C4-2B (cell line): ENCODE measurements around the gene NRG2.

Source experiments
- H3K27ac ChIP-seq: fragments of 450-650 bp; 2 replicates; pipeline ENCODE4 v1.5.1; 2017
- CTCF ChIP-seq: fragments of 450-650 bp; conservative IDR thresholded peaks from 2 replicates; pipeline ENCODE4 v1.5.1; 2017; ENCODE audit warnings: mild to moderate bottlenecking
- ZFX ChIP-seq: fragments of 450-650 bp; IDR thresholded peaks from 2 replicates; pipeline ENCODE4 v1.6.1; 2017

NRG2 gene

GRCh38 chr5:139835656-139836055 lies 207.4 kb downstream of the NRG2 start:
- TF ChIP-seq ZFX (no peak), CTCF (no peak)

GRCh38 chr5:139833525-139833924 lies 209.6 kb downstream of the NRG2 start:
- no peak overlapping the region for H3K27ac ChIP-seq
- TF ChIP-seq ZFX (no peak), CTCF (no peak)

More at GRCh38 chr5:139835656-139836055, 207.4 kb downstream of the NRG2 start:
- no peak overlapping the region for H3K27ac ChIP-seq

- TF ChIP-seq ZFX (no peak), CTCF (no peak)
- H3K27ac ChIP-seq = no peak overlapping the region
Measured at GRCh38 chr5:139831624-139832023, 211.5 kb downstream of the NRG2 start.

GRCh38 chr5:139829471-139829870 lies 213.6 kb downstream of the NRG2 start:
- TF ChIP-seq ZFX (no peak), CTCF (no peak)
- H3K27ac ChIP-seq = no peak overlapping the region

GRCh38 chr5:139828207-139828895 lies 214.7 kb downstream of the NRG2 start:
- no peak for TF ChIP-seq ZFX
- H3K27ac ChIP-seq = no peak overlapping the region

DNA sequence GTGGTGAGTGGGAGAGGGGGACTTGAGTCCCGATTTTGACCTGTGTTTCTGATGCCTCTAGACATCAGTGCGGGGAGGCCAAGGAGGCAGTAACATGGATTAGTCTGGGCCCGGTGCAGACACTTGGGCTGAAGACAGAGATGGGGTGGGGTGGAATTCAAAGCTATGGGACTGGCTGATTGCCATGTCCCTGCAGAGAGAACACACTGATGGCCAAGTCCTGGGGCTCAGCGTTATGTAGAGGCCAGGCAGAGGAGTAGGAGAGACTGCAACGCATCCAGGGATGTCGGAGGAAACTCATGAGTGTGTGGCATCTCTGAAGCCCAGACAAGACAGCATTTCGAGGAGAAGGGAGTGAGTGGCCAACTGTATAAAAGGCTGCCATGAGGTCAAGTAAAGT lies 217.4 kb downstream of the NRG2 start:
- TF ChIP-seq ZFX = no peak
- TF ChIP-seq CTCF = no peak
- H3K27ac ChIP-seq = no peak overlapping the region

DNA sequence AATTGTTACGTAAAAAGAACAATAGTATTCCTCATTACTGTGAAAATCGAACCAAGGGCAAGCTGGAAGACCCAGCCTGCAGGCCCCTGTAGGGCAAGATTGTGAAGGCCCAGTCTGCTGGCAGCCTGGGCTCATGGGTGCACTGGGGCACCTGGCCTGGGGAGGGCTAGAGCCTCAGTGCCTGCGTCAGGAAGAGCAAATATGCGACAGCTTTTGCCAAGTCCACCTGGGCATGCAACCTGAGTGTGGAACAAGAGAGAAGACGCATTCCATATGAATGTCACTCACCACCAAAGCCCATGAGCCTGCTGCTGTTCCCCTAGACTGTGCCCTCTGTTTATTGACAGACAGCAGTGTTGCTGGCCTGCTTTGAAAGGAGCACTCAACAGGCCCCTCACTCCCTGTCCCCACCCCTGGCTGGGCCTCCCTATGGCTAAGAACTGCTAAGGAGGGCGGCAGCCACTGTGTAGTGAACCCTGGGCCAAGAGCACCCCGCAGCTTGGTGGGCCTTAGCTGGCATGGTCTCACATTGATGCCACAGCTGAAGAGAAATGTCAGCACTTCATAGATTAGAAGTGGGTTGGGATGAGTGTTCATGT lies 219.2 kb downstream of the NRG2 start:
- H3K27ac ChIP-seq = no peak overlapping the region
- TF ChIP-seq ZFX (no peak), CTCF (no peak)
